HCT116 (cell line): ENCODE results near the gene MT3. TPM values are rescaled to one million over a fixed set of nuclear protein-coding genes. Genes with fewer than 3 reads are reported as not detected.

ENCODE experiments used
- ATAC-seq: fragments of 200-7000 bp; cut with Tn5 transposase; 2 replicates; pipeline ENCODE4 v1.9.1; 2020; ENCODE audit warnings: mild to moderate bottlenecking, moderate library complexity
- BruUV-seq: library from RNA; stranded (reverse); fragments of 400-500 nt; replicated peaks from 2 replicates; lab custom pipeline; 2021; lab: Mats Ljungman, UMichigan
- CTCF ChIA-PET: fragments of 300-600 bp; sonication (Branson Sonifier 250); formaldehyde crosslinking; loops from one replicate; lab custom pipeline; 2021; ENCODE audit warnings: antibody characterized with exemption; lab: Charles Lee
- POLR2A ChIA-PET: fragments of 300-600, 350-600 bp; sonication (Branson Sonifier 250); formaldehyde crosslinking; loops from one replicate; lab custom pipeline; 2021; ENCODE audit warnings: antibody characterized with exemption; lab: Charles Lee
- RAD21 ChIA-PET, 2 experiments: fragments of 300-600 bp; sonication (Branson Sonifier 250); formaldehyde crosslinking; loops; one replicate each; lab custom pipeline; 2023; ENCODE audit warnings: low total read pairs in 2 of 2; ENCODE audit not compliant: uncharacterized antibody in 2 of 2, unreplicated experiment in 2 of 2, low non-redundant PET in 1 of 2; lab: Charles Lee
- DNase-seq: peaks from one replicate; pipeline ENCODE4 v3.0.0-alpha.2; 2010; ENCODE audit warnings: low read depth, low spot score
- H2AFZ ChIP-seq: fragments of 200-600 bp; shearing (Covaris generic), sonication (generic); 2 replicates; pipeline ENCODE4 v1.6.1; 2017; ENCODE audit warnings: low read depth, mixed run types, mixed read lengths, antibody characterized with exemption, low read length; ENCODE audit not compliant: poor library complexity, severe bottlenecking
- H3K27ac ChIP-seq: 2 replicates; pipeline ENCODE4 v1.5.1; 2012; ENCODE audit warnings: low read depth, low read length
- H3K27me3 ChIP-seq: fragments of 200-600 bp; sonication (generic); 2 replicates; pipeline ENCODE4 v1.6.1; 2016; ENCODE audit warnings: mixed run types, low read length, mixed read lengths; ENCODE audit not compliant: insufficient read depth
- H3K36me3 ChIP-seq, 2 experiments: fragments of 200-500 bp in 1 of 2; fragments of 200-600 bp in 1 of 2; sonication (Bioruptor generic) in 1 of 2; sonication (generic) in 1 of 2; 2 replicates each; pipeline versions ENCODE4 v1.5.1 to v1.6.1; 2014 to 2016; ENCODE audit warnings: low read length in 2 of 2, inconsistent platforms in 1 of 2, mixed read lengths in 1 of 2, mixed run types in 1 of 2; ENCODE audit not compliant: insufficient read depth in 2 of 2, control insufficient read depth in 1 of 2
- H3K4me1 ChIP-seq, 2 experiments: fragments of 200-600 bp in 1 of 2; sonication (generic) in 1 of 2; 2 replicates each; pipeline versions ENCODE4 v1.5.1 to v1.6.1; 2012 to 2017; ENCODE audit warnings: low read length in 2 of 2, inconsistent platforms in 1 of 2, mild to moderate bottlenecking in 1 of 2, mixed read lengths in 1 of 2, mixed run types in 1 of 2, moderate library complexity in 1 of 2; ENCODE audit not compliant: insufficient read depth in 2 of 2, control insufficient read depth in 1 of 2
- H3K4me2 ChIP-seq: fragments of 200-600 bp; sonication (generic); 2 replicates; pipeline ENCODE4 v1.6.1; 2017; ENCODE audit warnings: mixed run types, low read length, mixed read lengths
- H3K4me3 ChIP-seq, 2 experiments: fragments of 200-600 bp in 1 of 2; sonication (generic) in 1 of 2; replicated peaks in 1 of 2; 2 replicates each; pipeline ENCODE4 v1.5.1; 2011 to 2016; ENCODE audit warnings: low read length in 2 of 2, control low read depth in 1 of 2, low read depth in 1 of 2, mild to moderate bottlenecking in 1 of 2, mixed read lengths in 1 of 2, mixed run types in 1 of 2
- H3K79me2 ChIP-seq: fragments of 200-600 bp; sonication (generic); 2 replicates; pipeline ENCODE4 v1.6.1; 2017; ENCODE audit warnings: mild to moderate bottlenecking, mixed run types, low read length, moderate library complexity, mixed read lengths; ENCODE audit not compliant: insufficient read depth
- H3K9ac ChIP-seq: fragments of 200-600 bp; sonication (generic); 2 replicates; pipeline ENCODE4 v1.6.1; 2016; ENCODE audit warnings: low read length, mixed read lengths
- H3K9me2 ChIP-seq: fragments of 200-600 bp; sonication (generic), shearing (Covaris generic); 2 replicates; pipeline ENCODE4 v1.6.1; 2017; ENCODE audit warnings: mixed run types, mild to moderate bottlenecking, moderate library complexity; ENCODE audit not compliant: insufficient read depth
- H3K9me3 ChIP-seq, 2 experiments: fragments of 200-500 bp in 1 of 2; fragments of 200-600 bp in 1 of 2; sonication (Bioruptor generic) in 1 of 2; sonication (generic) in 1 of 2; 2 replicates each; pipeline ENCODE4 v1.6.1; 2014 to 2017; ENCODE audit warnings: low read length in 2 of 2, mixed read lengths in 2 of 2, inconsistent platforms in 1 of 2, low read depth in 1 of 2, mild to moderate bottlenecking in 1 of 2, mixed run types in 1 of 2, moderate library complexity in 1 of 2; ENCODE audit not compliant: control insufficient read depth in 1 of 2, insufficient read depth in 1 of 2
- H4K20me1 ChIP-seq: fragments of 200-600 bp; sonication (generic), shearing (Covaris generic); 2 replicates; pipeline ENCODE4 v1.6.1; 2017; ENCODE audit warnings: mixed run types, mild to moderate bottlenecking, moderate library complexity; ENCODE audit not compliant: insufficient read depth
- CEBPB ChIP-seq: IDR thresholded peaks from 2 replicates; pipeline ENCODE4 v1.6.1; 2012; ENCODE audit warnings: low read depth
- EGR1 ChIP-seq: IDR thresholded peaks from 2 replicates; pipeline ENCODE4 v1.6.1; 2012; ENCODE audit warnings: low read depth
- EZH2 ChIP-seq: fragments of 200-600 bp; sonication (generic); IDR thresholded peaks from 2 replicates; pipeline ENCODE4 v1.6.1; 2017; ENCODE audit warnings: antibody characterized with exemption, mixed run types
- EZH2phosphoT487 ChIP-seq: fragments of 200-600 bp; IDR thresholded peaks from 2 replicates; pipeline ENCODE4 v1.6.1; 2018; ENCODE audit warnings: antibody characterized with exemption, borderline replicate concordance
- FOSL1 ChIP-seq: IDR thresholded peaks from 2 replicates; pipeline ENCODE4 v1.6.1; 2012; ENCODE audit warnings: low read depth
- JUND ChIP-seq: IDR thresholded peaks from 2 replicates; pipeline ENCODE4 v1.6.1; 2012
- POLR2AphosphoS5 ChIP-seq: IDR thresholded peaks from 2 replicates; pipeline ENCODE4 v1.6.1; 2011; ENCODE audit warnings: mild to moderate bottlenecking, low read depth, low read length, moderate library complexity
- RAD21 ChIP-seq: IDR thresholded peaks from 2 replicates; pipeline ENCODE4 v1.6.1; 2012; ENCODE audit warnings: low read depth, mild to moderate bottlenecking
- SIN3A ChIP-seq: IDR thresholded peaks from 2 replicates; pipeline ENCODE4 v1.6.1; 2012; ENCODE audit warnings: low read depth
- SP1 ChIP-seq: IDR thresholded peaks from 2 replicates; pipeline ENCODE4 v1.6.1; 2012; ENCODE audit warnings: low read depth
- YY1 ChIP-seq: IDR thresholded peaks from 2 replicates; pipeline ENCODE4 v1.6.1; 2011; ENCODE audit warnings: low read length, low read depth, moderate library complexity, mild to moderate bottlenecking; ENCODE audit not compliant: insufficient replicate concordance; ENCODE audit errors: extremely low read depth
- ZFX ChIP-seq: fragments of 450-650 bp; IDR thresholded peaks from 2 replicates; pipeline ENCODE4 v1.6.1; 2017
- ZNF274 ChIP-seq: fragments of 200-500 bp; sonication (Bioruptor generic); IDR thresholded peaks from 2 replicates; pipeline ENCODE4 v1.6.1; 2014; ENCODE audit warnings: mild to moderate bottlenecking, low read depth, low read length, inconsistent platforms
- intact Hi-C: fragments of 100-400 bp; cut with micrococcal nuclease; formaldehyde crosslinking; loops from 2 replicates; pipeline ENCODE4 v1.10.0; 2022
- total RNA-seq: library from RNA; stranded (reverse); gene quantifications from one replicate; pipeline ENCODE4 v1.2.1, GENCODE V29; 2021; ENCODE audit not compliant: unreplicated experiment
- TF ChIP-seq, protein P1 (sequence below), 3 experiments: fragments of 200-600 bp in 1 of 3; sonication (generic) in 1 of 3; IDR thresholded peaks in 2 of 3; conservative IDR thresholded peaks in 1 of 3; 2 replicates each; pipeline ENCODE4 v1.5.1; 2012 to 2017; ENCODE audit warnings: low read depth in 2 of 3, low read length in 2 of 3, antibody characterized with exemption in 1 of 3, borderline replicate concordance in 1 of 3, control low read depth in 1 of 3, mild to moderate bottlenecking in 1 of 3, mixed read lengths in 1 of 3, mixed run types in 1 of 3, moderate library complexity in 1 of 3; ENCODE audit not compliant: insufficient read depth in 1 of 3
- TF ChIP-seq, protein P2 (sequence below): IDR thresholded peaks from 2 replicates; pipeline ENCODE4 v1.6.1; 2012

The MT3 gene
- total RNA-seq, 1 experiment from 2014 or later: not detected

DNA sequence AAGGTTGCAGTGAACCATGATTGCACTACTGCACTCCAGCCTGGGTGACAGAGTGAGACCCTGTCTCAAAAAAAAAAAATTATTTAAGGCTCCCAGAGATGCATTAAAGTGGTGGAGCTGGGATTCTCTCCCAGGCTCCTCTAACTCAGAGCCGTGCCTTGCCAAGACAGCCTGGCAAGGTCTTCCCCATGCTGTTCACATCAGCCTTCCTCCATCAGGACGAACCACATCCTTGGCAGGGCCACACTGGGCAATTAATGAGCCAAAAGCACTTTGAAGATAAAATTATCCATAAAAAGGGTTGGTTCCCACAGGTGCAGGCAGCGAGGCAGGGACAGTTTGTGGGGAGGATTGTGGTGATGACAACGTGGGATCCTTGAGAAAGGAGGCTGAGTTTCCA lies 49.7 kb upstream of the MT3 start:
- no TSS peak for BruUV-seq
- intact Hi-C loops: no loop called here
- TF ChIP-seq ZFX (no peak), EZH2 (no peak), RAD21 (no peak), FOSL1 (no peak), SIN3A (no peak), ZNF274 (no peak), EGR1 (no peak), YY1 (no peak), CEBPB (no peak), SP1 (no peak), JUND (no peak), EZH2phosphoT487 (no peak), POLR2AphosphoS5 (no peak)
- TF ChIP-seq, protein P1, sequence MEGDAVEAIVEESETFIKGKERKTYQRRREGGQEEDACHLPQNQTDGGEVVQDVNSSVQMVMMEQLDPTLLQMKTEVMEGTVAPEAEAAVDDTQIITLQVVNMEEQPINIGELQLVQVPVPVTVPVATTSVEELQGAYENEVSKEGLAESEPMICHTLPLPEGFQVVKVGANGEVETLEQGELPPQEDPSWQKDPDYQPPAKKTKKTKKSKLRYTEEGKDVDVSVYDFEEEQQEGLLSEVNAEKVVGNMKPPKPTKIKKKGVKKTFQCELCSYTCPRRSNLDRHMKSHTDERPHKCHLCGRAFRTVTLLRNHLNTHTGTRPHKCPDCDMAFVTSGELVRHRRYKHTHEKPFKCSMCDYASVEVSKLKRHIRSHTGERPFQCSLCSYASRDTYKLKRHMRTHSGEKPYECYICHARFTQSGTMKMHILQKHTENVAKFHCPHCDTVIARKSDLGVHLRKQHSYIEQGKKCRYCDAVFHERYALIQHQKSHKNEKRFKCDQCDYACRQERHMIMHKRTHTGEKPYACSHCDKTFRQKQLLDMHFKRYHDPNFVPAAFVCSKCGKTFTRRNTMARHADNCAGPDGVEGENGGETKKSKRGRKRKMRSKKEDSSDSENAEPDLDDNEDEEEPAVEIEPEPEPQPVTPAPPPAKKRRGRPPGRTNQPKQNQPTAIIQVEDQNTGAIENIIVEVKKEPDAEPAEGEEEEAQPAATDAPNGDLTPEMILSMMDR (IDR thresholded peaks at IDR 0.05 in 2 of 3, conservative IDR thresholded peaks at IDR 0.05 in 1 of 3; ENCODE audit: borderline replicate concordance in 1 of 3, insufficient read depth in 1 of 3, low read depth in 2 of 3, low read length in 2 of 3): no peak
- TF ChIP-seq, protein P2, sequence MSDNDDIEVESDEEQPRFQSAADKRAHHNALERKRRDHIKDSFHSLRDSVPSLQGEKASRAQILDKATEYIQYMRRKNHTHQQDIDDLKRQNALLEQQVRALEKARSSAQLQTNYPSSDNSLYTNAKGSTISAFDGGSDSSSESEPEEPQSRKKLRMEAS: no peak
- TF ChIP-seq, all 23 proteins: peak for 0
- H3K9me3 ChIP-seq: no peaks in the 10 kb centered on the region
- H3K4me2 ChIP-seq: no peak overlapping the region
- no peaks in the 10 kb centered on the region; the same call in 1 of the 2 replicates for H3K27me3 ChIP-seq
- H3K36me3 ChIP-seq: no peaks in the 10 kb centered on the region
- POLR2A ChIA-PET: no interaction called here
- CTCF ChIA-PET: no interaction called here
- H2AFZ ChIP-seq: no peak overlapping the region
- DNase-seq: no peak
- no peak overlapping the region for H3K4me3 ChIP-seq
- RAD21 ChIA-PET: no interaction called here
- H4K20me1 ChIP-seq: no peaks in the 10 kb centered on the region
- no peak for ATAC-seq
- no peak overlapping the region for H3K27ac ChIP-seq
- no peak overlapping the region for H3K9ac ChIP-seq
- H3K9me2 ChIP-seq: no peaks in the 10 kb centered on the region
- H3K79me2 ChIP-seq: no peaks in the 10 kb centered on the region
- peaks cover 0 to 3% of the 10 kb centered on the region in 2 experiments; a peak in 1 of 4 replicates for H3K4me1 ChIP-seq
